ENCODE results near the gene PLEKHH1. TPM values are rescaled to one million over a fixed set of nuclear protein-coding genes. Genes with fewer than 3 reads are reported as not detected.

PLEKHH1 gene
- total and polyA plus RNA-seq, 9 of the 15 experiments (the other 6 are each of a cell fraction or from before 2014, with no cell fraction given) = 0.76 to 5.9 (median 2.9) TPM

DNA sequence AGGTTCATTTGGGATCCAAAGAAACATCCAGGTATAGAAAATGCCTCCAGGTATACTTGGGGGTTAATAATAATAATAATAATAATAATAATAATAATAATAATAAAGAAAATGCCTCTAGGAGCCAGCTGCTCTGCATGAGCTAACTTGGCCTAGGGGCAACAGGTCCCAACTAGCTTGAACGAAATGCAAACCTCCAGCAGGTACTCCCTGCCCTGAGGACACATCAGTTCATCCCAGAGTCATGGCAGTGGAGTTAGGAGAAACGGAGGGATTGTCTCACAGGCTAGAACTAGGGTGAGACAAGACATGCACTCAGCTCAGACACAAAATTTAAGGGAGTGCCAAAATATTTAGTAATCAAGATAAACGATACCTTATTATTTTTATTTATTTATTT lies 32.1 kb upstream of the PLEKHH1 start:
- ATAC-seq (no peak), DNase-seq (ENCODE audit: extremely low read depth in 1 of 4, low spot score in 3 of 4) (no peak), FAIRE-seq (no peak)
- Histone ChIP-seq H2AFZ (ENCODE audit: low read depth, low read length) (no peak overlapping the region), H3K9me1 (ENCODE audit: control insufficient read depth, insufficient read depth, low read length) (no peaks in the 10 kb centered on the region), H3K27ac (ENCODE audit: extremely low read depth, low read depth, low read length) (no peak overlapping the region), H3K4me3 (no peak overlapping the region), H3K9me3 (replicated peaks; ENCODE audit: control insufficient read depth, insufficient read depth, low read depth, low read length) (no peaks in the 10 kb centered on the region), H4K20me1 (replicated peaks; ENCODE audit: control insufficient read depth, insufficient read depth, low read length) (no peaks in the 10 kb centered on the region), H3K4me1 (replicated peaks in 1 of 2; ENCODE audit: control insufficient read depth in 2 of 2, insufficient read depth in 2 of 2, low read length in 2 of 2) (no peaks in the 10 kb centered on the region), H3K4me2 (ENCODE audit: insufficient read depth, low read length) (no peak overlapping the region), H3K79me2 (ENCODE audit: control insufficient read depth, insufficient read depth, low read length) (no peaks in the 10 kb centered on the region), H3K36me3 (ENCODE audit: control insufficient read depth, insufficient read depth, low read length) (no peaks in the 10 kb centered on the region), H3K9ac (ENCODE audit: insufficient read depth in 1 of 2, low read depth in 2 of 2, low read length in 2 of 2) (no peak overlapping the region), H3K27me3 (ENCODE audit: control insufficient read depth in 2 of 2, insufficient read depth in 2 of 2, low read length in 2 of 2) (peaks cover 2 to 23% of the 10 kb centered on the region in 2 experiments; a peak in 2 of 5 replicates)
- 7% methylated on average over 3 of the region's 3 CpGs for WGBS (ENCODE audit: insufficient coverage, low coverage, missing lambda C conversion rate)
- ChIA-PET CTCF (ENCODE audit: low intra/inter-chr PET ratio) (no interaction called here), POLR2A (interaction anchor here (0.5 kb wide), 1 partner anchor 14 kb away, joined by 3 read pairs; no protein-coding TSS in a partner anchor)
- BruUV-seq (replicated peaks) = no TSS peak
- intact Hi-C loops (cut with micrococcal nuclease) (no loop called here), in situ Hi-C loops (cut with MboI) (no loop called here)
- TF ChIP-seq ZBTB17 (CRISPR knock-in tag; IDR thresholded peaks at IDR 0.05) (no peak), ZKSCAN1 (IDR thresholded peaks at IDR 0.05; ENCODE audit: low read depth, low read length) (no peak), FOXM1 (IDR thresholded peaks at IDR 0.05; ENCODE audit: low read depth) (no peak), FOXM1 (CRISPR knock-in tag; IDR thresholded peaks at IDR 0.05; ENCODE audit: low read depth) (no peak), ZNF436 (CRISPR knock-in tag; IDR thresholded peaks at IDR 0.05) (no peak), LCOR (CRISPR knock-in tag; IDR thresholded peaks at IDR 0.05) (no peak), ZNF695 (CRISPR knock-in tag; IDR thresholded peaks at IDR 0.05) (no peak), HCFC1 (IDR thresholded peaks at IDR 0.05; ENCODE audit: low read depth, low read length) (no peak)

DNA sequence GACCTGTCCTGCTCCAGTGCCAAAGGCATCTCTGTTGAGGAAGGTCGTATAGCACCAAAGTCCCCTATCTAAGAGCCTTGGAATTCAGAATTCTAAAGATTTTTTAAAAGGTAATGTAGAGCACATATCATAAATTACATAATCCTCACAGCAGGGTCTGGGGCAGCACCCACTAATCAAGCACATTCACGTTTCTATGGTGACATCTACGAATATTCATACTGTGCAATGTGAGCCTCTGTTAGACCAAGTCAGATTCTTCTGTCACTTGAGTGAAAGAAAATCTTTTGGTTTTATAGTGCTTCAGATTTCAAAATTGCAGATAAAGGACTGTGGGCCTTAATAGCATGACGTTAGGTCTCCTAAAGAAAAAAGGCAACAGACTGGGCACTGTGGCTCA lies 31.4 kb upstream of the PLEKHH1 start:
- Histone ChIP-seq H3K4me1 (replicated peaks in 1 of 2; ENCODE audit: control insufficient read depth in 2 of 2, insufficient read depth in 2 of 2, low read length in 2 of 2) (no peaks in the 10 kb centered on the region), H3K79me2 (ENCODE audit: control insufficient read depth, insufficient read depth, low read length) (no peaks in the 10 kb centered on the region), H3K9me3 (replicated peaks; ENCODE audit: control insufficient read depth, insufficient read depth, low read depth, low read length) (no peaks in the 10 kb centered on the region), H3K36me3 (ENCODE audit: control insufficient read depth, insufficient read depth, low read length) (no peaks in the 10 kb centered on the region), H2AFZ (ENCODE audit: low read depth, low read length) (no peak overlapping the region), H3K4me2 (ENCODE audit: insufficient read depth, low read length) (no peak overlapping the region), H3K9me1 (ENCODE audit: control insufficient read depth, insufficient read depth, low read length) (no peaks in the 10 kb centered on the region), H4K20me1 (replicated peaks; ENCODE audit: control insufficient read depth, insufficient read depth, low read length) (no peaks in the 10 kb centered on the region), H3K27me3 (ENCODE audit: control insufficient read depth in 2 of 2, insufficient read depth in 2 of 2, low read length in 2 of 2) (peaks cover 2 to 23% of the 10 kb centered on the region in 2 experiments; a peak in 2 of 5 replicates), H3K27ac (ENCODE audit: extremely low read depth, low read depth, low read length) (no peak overlapping the region), H3K4me3 (no peak overlapping the region), H3K9ac (ENCODE audit: insufficient read depth in 1 of 2, low read depth in 2 of 2, low read length in 2 of 2) (no peak overlapping the region)
- TF ChIP-seq ZNF24 (IDR thresholded peaks at IDR 0.05) = no peak
- no peak for TF ChIP-seq PPARD (CRISPR knock-in tag; IDR thresholded peaks at IDR 0.05)
- TF ChIP-seq JUN (IDR thresholded peaks at IDR 0.05; ENCODE audit: borderline replicate concordance, low read depth, low read length) = no peak
- TF ChIP-seq JUN (CRISPR knock-in tag; IDR thresholded peaks at IDR 0.05; ENCODE audit: borderline replicate concordance) = no peak
- POLR2A ChIA-PET = interaction anchor here (0.5 kb wide), 1 partner anchor 15 kb away, joined by 3 read pairs; no protein-coding TSS in a partner anchor
- no peak for FAIRE-seq
- no peak for DNase-seq (ENCODE audit: extremely low read depth in 1 of 4, low spot score in 3 of 4)
- no TSS peak for BruUV-seq (replicated peaks)
- WGBS (ENCODE audit: insufficient coverage, low coverage, missing lambda C conversion rate) = 4% methylated on average over 4 of the region's 4 CpGs
- intact Hi-C loops (cut with micrococcal nuclease) (no loop called here), in situ Hi-C loops (cut with MboI) (no loop called here)
- ATAC-seq = no peak
- CTCF ChIA-PET (ENCODE audit: low intra/inter-chr PET ratio) = no interaction called here

All from K562 (cell line).